RPMI7951 (cell line): ENCODE data around the gene PGM2. TPM values are rescaled to one million over a fixed set of nuclear protein-coding genes. Genes with fewer than 3 reads are reported as not detected.
A peak's percentile ranks its signal among the peaks of the same experiment; 100 is the strongest.

Experiments used
- DNase-seq: peaks from one replicate; pipeline ENCODE4 v3.0.0-alpha.2; 2012; ENCODE audit warnings: low read depth
- total RNA-seq: library from RNA; depleted of rRNA; stranded (reverse); fragments of >200 nt; shearing (Covaris generic); gene quantifications from 2 replicates; pipeline ENCODE4 v1.2.3, GENCODE V29; 2014; rRNA removed

Gene PGM2
- total RNA-seq, 1 experiment from 2014 or later = 46.6 TPM

GRCh38 chr4:37902738-37903693 lies 76.5 kb downstream of the PGM2 start:
- DNase-seq = no peak

GRCh38 chr4:37903901-37904300 lies 77.4 kb downstream of the PGM2 start:
- DNase-seq = no peak

GRCh38 chr4:37904824-37905223 lies 78.3 kb downstream of the PGM2 start:
- DNase-seq = no peak

GRCh38 chr4:37905533-37906169 lies 79.2 kb downstream of the PGM2 start:
- peak; percentile 3 for DNase-seq

GRCh38 chr4:37908488-37909331 lies 82.2 kb downstream of the PGM2 start:
- DNase-seq = peak; percentile 41

- no peak for DNase-seq
Observed at GRCh38 chr4:37909332-37910090, 83.0 kb downstream of the PGM2 start.

GRCh38 chr4:37910091-37910486 lies 83.6 kb downstream of the PGM2 start:
- DNase-seq = no peak

Other genes starting within 250 kb of the PGM2 start
- gene RELL1, start 140.3 kb upstream of the PGM2 start, total RNA-seq = 42.1 and 55.3 TPM in 2 replicates
- gene TBC1D1, start 64.4 kb downstream of the PGM2 start, total RNA-seq = 66.0 and 68.2 TPM in 2 replicates
- gene PTTG2, start 133.7 kb downstream of the PGM2 start, total RNA-seq = not detected in 2 replicates